ENCODE results near the gene VPS13D. TPM values are rescaled to one million over a fixed set of nuclear protein-coding genes. Genes with fewer than 3 reads are reported as not detected.

Gene VPS13D
- polyA plus RNA-seq, 1 of the 3 experiments (the other 2 are of a cell fraction): 15.0 TPM

DNA sequence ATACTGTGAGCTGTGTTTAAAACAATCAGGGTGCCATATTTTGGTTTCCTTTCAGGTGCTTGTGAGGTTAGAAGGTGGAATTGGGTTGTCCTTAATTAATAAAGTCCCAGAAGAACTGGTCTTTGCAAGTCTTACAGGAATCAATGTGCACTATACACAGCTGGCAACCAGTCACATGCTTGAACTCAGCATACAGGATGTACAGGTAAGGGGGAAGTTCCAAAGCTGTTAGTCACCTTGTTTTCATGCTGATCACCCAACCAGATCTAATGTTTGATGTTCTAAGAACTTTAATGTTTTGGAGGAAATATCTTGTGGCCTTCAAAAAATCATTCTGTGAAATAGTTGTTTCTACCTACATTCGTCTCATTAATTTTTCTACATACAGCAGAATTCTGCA, 156.3 kb downstream of the VPS13D start:
- no peak overlapping the region for H2AFZ ChIP-seq (ENCODE audit: low read depth)
- no peak overlapping the region for H3K9ac ChIP-seq
- H4K20me1 ChIP-seq (ENCODE audit: insufficient read depth): no peaks in the 10 kb centered on the region
- H3F3A ChIP-seq (replicated peaks; ENCODE audit: insufficient read depth): no peaks in the 10 kb centered on the region
- no peak for TF ChIP-seq ELF1 (IDR thresholded peaks at IDR 0.05)
- TF ChIP-seq, protein P1, sequence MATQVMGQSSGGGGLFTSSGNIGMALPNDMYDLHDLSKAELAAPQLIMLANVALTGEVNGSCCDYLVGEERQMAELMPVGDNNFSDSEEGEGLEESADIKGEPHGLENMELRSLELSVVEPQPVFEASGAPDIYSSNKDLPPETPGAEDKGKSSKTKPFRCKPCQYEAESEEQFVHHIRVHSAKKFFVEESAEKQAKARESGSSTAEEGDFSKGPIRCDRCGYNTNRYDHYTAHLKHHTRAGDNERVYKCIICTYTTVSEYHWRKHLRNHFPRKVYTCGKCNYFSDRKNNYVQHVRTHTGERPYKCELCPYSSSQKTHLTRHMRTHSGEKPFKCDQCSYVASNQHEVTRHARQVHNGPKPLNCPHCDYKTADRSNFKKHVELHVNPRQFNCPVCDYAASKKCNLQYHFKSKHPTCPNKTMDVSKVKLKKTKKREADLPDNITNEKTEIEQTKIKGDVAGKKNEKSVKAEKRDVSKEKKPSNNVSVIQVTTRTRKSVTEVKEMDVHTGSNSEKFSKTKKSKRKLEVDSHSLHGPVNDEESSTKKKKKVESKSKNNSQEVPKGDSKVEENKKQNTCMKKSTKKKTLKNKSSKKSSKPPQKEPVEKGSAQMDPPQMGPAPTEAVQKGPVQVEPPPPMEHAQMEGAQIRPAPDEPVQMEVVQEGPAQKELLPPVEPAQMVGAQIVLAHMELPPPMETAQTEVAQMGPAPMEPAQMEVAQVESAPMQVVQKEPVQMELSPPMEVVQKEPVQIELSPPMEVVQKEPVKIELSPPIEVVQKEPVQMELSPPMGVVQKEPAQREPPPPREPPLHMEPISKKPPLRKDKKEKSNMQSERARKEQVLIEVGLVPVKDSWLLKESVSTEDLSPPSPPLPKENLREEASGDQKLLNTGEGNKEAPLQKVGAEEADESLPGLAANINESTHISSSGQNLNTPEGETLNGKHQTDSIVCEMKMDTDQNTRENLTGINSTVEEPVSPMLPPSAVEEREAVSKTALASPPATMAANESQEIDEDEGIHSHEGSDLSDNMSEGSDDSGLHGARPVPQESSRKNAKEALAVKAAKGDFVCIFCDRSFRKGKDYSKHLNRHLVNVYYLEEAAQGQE (IDR thresholded peaks at IDR 0.05; ENCODE audit: low read depth, low read length): no peak
- no peak for TF ChIP-seq TAF1 (IDR thresholded peaks at IDR 0.05; ENCODE audit: borderline replicate concordance, low read depth, low read length)
- TF ChIP-seq RXRA (IDR thresholded peaks at IDR 0.05; ENCODE audit: borderline replicate concordance, low read depth): no peak
- TF ChIP-seq, protein P2, sequence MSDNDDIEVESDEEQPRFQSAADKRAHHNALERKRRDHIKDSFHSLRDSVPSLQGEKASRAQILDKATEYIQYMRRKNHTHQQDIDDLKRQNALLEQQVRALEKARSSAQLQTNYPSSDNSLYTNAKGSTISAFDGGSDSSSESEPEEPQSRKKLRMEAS (IDR thresholded peaks at IDR 0.05; ENCODE audit: low read depth): no peak
- no peak for TF ChIP-seq GATA2 (CRISPR knock-in tag; IDR thresholded peaks at IDR 0.05)
- TF ChIP-seq CHD2 (IDR thresholded peaks at IDR 0.05; ENCODE audit: low read length, partially characterized antibody): no peak
- TF ChIP-seq NFIC (IDR thresholded peaks at IDR 0.05; ENCODE audit: borderline replicate concordance): no peak
- TF ChIP-seq FOXJ3 (CRISPR knock-in tag; IDR thresholded peaks at IDR 0.05): no peak
- no peak for TF ChIP-seq EP300 (IDR thresholded peaks at IDR 0.05; ENCODE audit: borderline replicate concordance in 1 of 2, low read depth in 1 of 2, low read length in 1 of 2)
- TF ChIP-seq GABPA (IDR thresholded peaks at IDR 0.05; ENCODE audit: low read depth): no peak
- no peak for TF ChIP-seq RCOR1 (IDR thresholded peaks at IDR 0.05; ENCODE audit: low read length)
- no peak for TF ChIP-seq RAD21 (IDR thresholded peaks at IDR 0.05; ENCODE audit: low read length)
- TF ChIP-seq, protein P3, sequence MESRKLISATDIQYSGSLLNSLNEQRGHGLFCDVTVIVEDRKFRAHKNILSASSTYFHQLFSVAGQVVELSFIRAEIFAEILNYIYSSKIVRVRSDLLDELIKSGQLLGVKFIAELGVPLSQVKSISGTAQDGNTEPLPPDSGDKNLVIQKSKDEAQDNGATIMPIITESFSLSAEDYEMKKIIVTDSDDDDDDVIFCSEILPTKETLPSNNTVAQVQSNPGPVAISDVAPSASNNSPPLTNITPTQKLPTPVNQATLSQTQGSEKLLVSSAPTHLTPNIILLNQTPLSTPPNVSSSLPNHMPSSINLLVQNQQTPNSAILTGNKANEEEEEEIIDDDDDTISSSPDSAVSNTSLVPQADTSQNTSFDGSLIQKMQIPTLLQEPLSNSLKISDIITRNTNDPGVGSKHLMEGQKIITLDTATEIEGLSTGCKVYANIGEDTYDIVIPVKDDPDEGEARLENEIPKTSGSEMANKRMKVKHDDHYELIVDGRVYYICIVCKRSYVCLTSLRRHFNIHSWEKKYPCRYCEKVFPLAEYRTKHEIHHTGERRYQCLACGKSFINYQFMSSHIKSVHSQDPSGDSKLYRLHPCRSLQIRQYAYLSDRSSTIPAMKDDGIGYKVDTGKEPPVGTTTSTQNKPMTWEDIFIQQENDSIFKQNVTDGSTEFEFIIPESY (IDR thresholded peaks at IDR 0.05; ENCODE audit: borderline replicate concordance, low read depth): no peak
- no peak for TF ChIP-seq POLR2AphosphoS5 (IDR thresholded peaks at IDR 0.05; ENCODE audit: low read depth, low read length)
- ChIA-PET CTCF (interaction anchor here (1.5 to 2.0 kb wide), 2 partner anchors 10 to 234 kb away, joined by 4 to 5 read pairs; no protein-coding TSS in a partner anchor), POLR2A (no interaction called here)
- H3K9me2 ChIP-seq: no peaks in the 10 kb centered on the region
- H3K27me3 ChIP-seq (ENCODE audit: insufficient read depth): no peaks in the 10 kb centered on the region
- H3K9me3 ChIP-seq: 0 out of 2 replicates have a peak, but pooled peaks cover 6% of the 10 kb centered on the region
- WGBS (ENCODE audit: low lambda C conversion rate): 92% methylated on average over 1 of the region's 1 CpG
- H3K4me2 ChIP-seq: no peak overlapping the region
- no peaks in the 10 kb centered on the region for H3K79me2 ChIP-seq (ENCODE audit: insufficient read depth)
- no peak overlapping the region for H3K4me3 ChIP-seq (ENCODE audit: low read depth in 2 of 2, low read length in 1 of 2)
- H3K4me1 ChIP-seq (ENCODE audit: control insufficient read depth in 1 of 2, insufficient read depth in 2 of 2, low read depth in 1 of 2, low read length in 1 of 2): peaks cover 0 to 3% of the 10 kb centered on the region in 2 experiments; a peak in 2 of 4 replicates
- H3K27ac ChIP-seq (ENCODE audit: low read depth in 2 of 2, low read length in 1 of 2): no peak overlapping the region
- DNase-seq: no peak
- peaks cover 56 to 75% of the 10 kb centered on the region in 2 experiments for H3K36me3 ChIP-seq (replicated peaks in 1 of 2; ENCODE audit: control insufficient read depth in 1 of 2, insufficient read depth in 2 of 2, low read length in 1 of 2)

Measured in SK-N-SH (cell line).